Mammary epithelial cell (primary cell): Measurements from ENCODE around the gene DCC.

Experiments used
- EZH2 ChIP-seq: IDR thresholded peaks from 2 replicates; pipeline ENCODE4 v1.6.1; 2012; ENCODE audit warnings: low read length, inconsistent platforms, borderline replicate concordance
- TF ChIP-seq, protein P1 (sequence below), 2 donors: IDR thresholded peaks in 1 of 2; conservative IDR thresholded peaks in 1 of 2; 2 replicates each; pipeline ENCODE4 v1.5.1; 2011 to 2012; ENCODE audit warnings: inconsistent platforms in 2 of 2, low read length in 2 of 2, mild to moderate bottlenecking in 2 of 2, control low read depth in 1 of 2, low read depth in 1 of 2; ENCODE audit not compliant: insufficient read depth in 1 of 2; ENCODE audit errors: extremely low read depth in 1 of 2

DNA sequence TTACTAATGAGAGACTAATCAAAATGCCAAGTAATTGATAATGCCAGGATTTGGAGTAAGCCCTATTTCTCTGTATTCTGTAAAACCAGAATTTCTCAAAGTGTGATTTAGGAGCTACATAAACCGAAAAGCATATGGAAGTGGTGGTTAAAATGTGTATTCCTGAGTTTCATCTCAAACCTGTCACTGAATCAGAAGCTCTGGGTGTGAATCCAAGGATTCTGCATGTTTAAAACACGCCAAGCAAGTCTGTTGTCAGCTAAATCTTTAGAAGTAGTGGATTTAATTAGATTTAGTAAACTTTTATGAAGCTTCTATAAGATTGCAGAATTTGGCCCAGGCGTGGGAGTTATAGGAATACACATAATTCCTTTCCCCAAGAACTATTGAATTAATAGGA is 700.3 kb downstream of the DCC start:
- TF ChIP-seq, protein P1, sequence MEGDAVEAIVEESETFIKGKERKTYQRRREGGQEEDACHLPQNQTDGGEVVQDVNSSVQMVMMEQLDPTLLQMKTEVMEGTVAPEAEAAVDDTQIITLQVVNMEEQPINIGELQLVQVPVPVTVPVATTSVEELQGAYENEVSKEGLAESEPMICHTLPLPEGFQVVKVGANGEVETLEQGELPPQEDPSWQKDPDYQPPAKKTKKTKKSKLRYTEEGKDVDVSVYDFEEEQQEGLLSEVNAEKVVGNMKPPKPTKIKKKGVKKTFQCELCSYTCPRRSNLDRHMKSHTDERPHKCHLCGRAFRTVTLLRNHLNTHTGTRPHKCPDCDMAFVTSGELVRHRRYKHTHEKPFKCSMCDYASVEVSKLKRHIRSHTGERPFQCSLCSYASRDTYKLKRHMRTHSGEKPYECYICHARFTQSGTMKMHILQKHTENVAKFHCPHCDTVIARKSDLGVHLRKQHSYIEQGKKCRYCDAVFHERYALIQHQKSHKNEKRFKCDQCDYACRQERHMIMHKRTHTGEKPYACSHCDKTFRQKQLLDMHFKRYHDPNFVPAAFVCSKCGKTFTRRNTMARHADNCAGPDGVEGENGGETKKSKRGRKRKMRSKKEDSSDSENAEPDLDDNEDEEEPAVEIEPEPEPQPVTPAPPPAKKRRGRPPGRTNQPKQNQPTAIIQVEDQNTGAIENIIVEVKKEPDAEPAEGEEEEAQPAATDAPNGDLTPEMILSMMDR (conservative IDR thresholded peaks at IDR 0.05 in 1 of 2, IDR thresholded peaks at IDR 0.05 in 1 of 2; ENCODE audit: extremely low read depth in 1 of 2, insufficient read depth in 1 of 2, low read depth in 1 of 2, low read length in 2 of 2): no peak
- TF ChIP-seq EZH2: no peak
